ENCODE data around the gene SIRT6. TPM values are rescaled to one million over a fixed set of nuclear protein-coding genes. Genes with fewer than 3 reads are reported as not detected.

Gene SIRT6
- total RNA-seq, 1 experiment from 2014 or later, result 22.2 TPM

DNA sequence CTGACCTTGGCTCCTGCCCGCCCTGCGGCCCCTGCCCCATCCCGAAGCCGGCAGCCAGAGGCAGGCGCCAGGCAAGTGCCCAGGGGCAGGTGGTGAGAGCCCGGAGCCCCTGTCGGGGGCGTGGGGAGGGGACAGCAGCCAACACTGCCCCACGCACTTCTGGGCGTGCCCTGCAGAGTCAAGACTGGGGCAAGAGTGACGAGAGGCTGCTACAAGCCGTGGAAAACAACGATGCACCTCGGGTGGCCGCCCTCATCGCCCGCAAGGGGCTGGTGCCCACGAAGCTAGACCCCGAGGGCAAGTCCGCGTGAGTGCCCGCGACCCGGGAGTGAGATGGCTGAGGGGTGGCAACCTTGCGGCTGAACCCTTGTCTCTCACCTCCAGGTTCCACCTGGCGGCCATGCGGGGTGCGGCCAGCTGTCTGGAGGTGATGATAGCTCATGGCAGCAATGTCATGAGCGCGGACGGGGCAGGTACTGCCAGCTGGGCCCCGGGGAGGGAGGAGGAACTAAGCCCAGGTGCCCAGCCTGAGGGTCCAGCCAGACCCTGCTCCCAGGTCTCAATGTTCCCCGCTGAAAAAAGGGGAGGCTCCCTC is 17.4 kb upstream of the SIRT6 start:
- intact Hi-C loops (cut with micrococcal nuclease; ENCODE audit: unreplicated experiment), result loop anchor here (5.0 to 10.0 kb wide), 2 partner anchors 57 to 875 kb away; no protein-coding TSS in a partner anchor
- Histone ChIP-seq H3K4me2 (peak overlapping the region; percentile 40), H3K27me3 (ENCODE audit: insufficient read depth, low read depth) (no peaks in the 10 kb centered on the region), H3K79me2 (ENCODE audit: low read depth) (no peaks in the 10 kb centered on the region), H3F3A (ENCODE audit: insufficient read depth, low read depth) (no peaks in the 10 kb centered on the region), H2AFZ (no peak overlapping the region), H3K4me3 (no peak overlapping the region), H3K9me2 (ENCODE audit: insufficient read depth) (no peaks in the 10 kb centered on the region), H3K27ac (no peak overlapping the region), H4K20me1 (ENCODE audit: insufficient read depth) (no peaks in the 10 kb centered on the region), H3K36me3 (ENCODE audit: low read depth) (no peaks in the 10 kb centered on the region), H3K4me1 (replicated peaks; ENCODE audit: insufficient read depth) (no peaks in the 10 kb centered on the region), H3K9me3 (ENCODE audit: insufficient read depth, low read depth) (no peaks in the 10 kb centered on the region)
- ChIA-PET POLR2A (ENCODE audit: unreplicated experiment) (no interaction called here), CTCF (interaction anchor here (0.7 kb wide), 1 partner anchor 83 kb away, joined by 3 read pairs; no protein-coding TSS in a partner anchor)
- TF ChIP-seq, protein P1, sequence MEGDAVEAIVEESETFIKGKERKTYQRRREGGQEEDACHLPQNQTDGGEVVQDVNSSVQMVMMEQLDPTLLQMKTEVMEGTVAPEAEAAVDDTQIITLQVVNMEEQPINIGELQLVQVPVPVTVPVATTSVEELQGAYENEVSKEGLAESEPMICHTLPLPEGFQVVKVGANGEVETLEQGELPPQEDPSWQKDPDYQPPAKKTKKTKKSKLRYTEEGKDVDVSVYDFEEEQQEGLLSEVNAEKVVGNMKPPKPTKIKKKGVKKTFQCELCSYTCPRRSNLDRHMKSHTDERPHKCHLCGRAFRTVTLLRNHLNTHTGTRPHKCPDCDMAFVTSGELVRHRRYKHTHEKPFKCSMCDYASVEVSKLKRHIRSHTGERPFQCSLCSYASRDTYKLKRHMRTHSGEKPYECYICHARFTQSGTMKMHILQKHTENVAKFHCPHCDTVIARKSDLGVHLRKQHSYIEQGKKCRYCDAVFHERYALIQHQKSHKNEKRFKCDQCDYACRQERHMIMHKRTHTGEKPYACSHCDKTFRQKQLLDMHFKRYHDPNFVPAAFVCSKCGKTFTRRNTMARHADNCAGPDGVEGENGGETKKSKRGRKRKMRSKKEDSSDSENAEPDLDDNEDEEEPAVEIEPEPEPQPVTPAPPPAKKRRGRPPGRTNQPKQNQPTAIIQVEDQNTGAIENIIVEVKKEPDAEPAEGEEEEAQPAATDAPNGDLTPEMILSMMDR (conservative IDR thresholded peaks at IDR 0.05), result peak; percentile 57
- no peak for TF ChIP-seq EZH2 (IDR thresholded peaks at IDR 0.05; ENCODE audit: low read depth)
- BruUV-seq (replicated peaks), result no TSS peak
- DNase-seq, result no peak

DNA sequence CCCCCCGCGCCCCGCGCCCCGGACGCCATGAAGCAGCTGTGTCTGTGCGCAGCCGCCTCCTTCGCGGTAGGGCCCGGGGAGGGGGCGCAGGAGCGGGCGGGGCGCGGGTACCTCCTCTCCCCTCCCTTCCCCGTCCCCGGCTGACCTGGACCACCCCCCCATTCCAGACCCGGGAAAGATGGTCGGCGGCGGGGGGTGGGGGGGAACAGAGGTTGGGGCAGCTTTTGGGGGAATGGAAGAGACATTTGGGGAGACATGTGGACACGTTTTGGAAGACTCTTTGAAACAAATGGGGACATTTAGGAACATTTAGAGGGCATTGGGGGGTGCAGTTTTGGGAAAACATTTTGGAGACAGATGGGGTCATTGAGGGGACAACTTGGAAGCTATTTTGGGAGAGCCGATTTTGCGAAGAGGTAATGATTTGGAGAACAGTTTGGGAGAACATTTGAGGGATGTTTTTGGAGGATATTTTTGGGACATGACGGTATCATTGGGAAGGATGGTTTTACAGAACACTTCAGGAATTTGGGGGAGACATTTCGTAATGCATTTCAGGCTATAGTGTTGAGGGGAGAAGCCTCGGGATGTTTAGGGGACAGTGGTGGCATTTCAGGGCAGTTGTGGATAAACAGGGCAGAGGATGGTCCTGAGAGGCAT is 16.2 kb upstream of the SIRT6 start:
- no peak overlapping the region for H3K4me2 ChIP-seq
- no peaks in the 10 kb centered on the region for H3K9me3 ChIP-seq (ENCODE audit: insufficient read depth, low read depth)
- no peaks in the 10 kb centered on the region for H3K79me2 ChIP-seq (ENCODE audit: low read depth)
- BruUV-seq (replicated peaks), result no TSS peak
- H3K9me2 ChIP-seq (ENCODE audit: insufficient read depth), result no peaks in the 10 kb centered on the region
- H3K36me3 ChIP-seq (ENCODE audit: low read depth), result no peaks in the 10 kb centered on the region
- no peaks in the 10 kb centered on the region for H3K27me3 ChIP-seq (ENCODE audit: insufficient read depth, low read depth)
- CTCF ChIA-PET, result interaction anchor here (0.6 kb wide), 1 partner anchor 170 kb away, joined by 11 read pairs; no protein-coding TSS in a partner anchor
- no peak overlapping the region for H3K4me3 ChIP-seq
- TF ChIP-seq, protein P1 (conservative IDR thresholded peaks at IDR 0.05), result no peak
- no peak for TF ChIP-seq EZH2 (IDR thresholded peaks at IDR 0.05; ENCODE audit: low read depth)
- H3K4me1 ChIP-seq (replicated peaks; ENCODE audit: insufficient read depth), result no peaks in the 10 kb centered on the region
- H4K20me1 ChIP-seq (ENCODE audit: insufficient read depth), result no peaks in the 10 kb centered on the region
- POLR2A ChIA-PET (ENCODE audit: unreplicated experiment), result no interaction called here
- no peak overlapping the region for H2AFZ ChIP-seq
- H3F3A ChIP-seq (ENCODE audit: insufficient read depth, low read depth), result no peaks in the 10 kb centered on the region
- no peak overlapping the region for H3K27ac ChIP-seq
- no peak for DNase-seq
- intact Hi-C loops (cut with micrococcal nuclease; ENCODE audit: unreplicated experiment), result no loop called here

DNA sequence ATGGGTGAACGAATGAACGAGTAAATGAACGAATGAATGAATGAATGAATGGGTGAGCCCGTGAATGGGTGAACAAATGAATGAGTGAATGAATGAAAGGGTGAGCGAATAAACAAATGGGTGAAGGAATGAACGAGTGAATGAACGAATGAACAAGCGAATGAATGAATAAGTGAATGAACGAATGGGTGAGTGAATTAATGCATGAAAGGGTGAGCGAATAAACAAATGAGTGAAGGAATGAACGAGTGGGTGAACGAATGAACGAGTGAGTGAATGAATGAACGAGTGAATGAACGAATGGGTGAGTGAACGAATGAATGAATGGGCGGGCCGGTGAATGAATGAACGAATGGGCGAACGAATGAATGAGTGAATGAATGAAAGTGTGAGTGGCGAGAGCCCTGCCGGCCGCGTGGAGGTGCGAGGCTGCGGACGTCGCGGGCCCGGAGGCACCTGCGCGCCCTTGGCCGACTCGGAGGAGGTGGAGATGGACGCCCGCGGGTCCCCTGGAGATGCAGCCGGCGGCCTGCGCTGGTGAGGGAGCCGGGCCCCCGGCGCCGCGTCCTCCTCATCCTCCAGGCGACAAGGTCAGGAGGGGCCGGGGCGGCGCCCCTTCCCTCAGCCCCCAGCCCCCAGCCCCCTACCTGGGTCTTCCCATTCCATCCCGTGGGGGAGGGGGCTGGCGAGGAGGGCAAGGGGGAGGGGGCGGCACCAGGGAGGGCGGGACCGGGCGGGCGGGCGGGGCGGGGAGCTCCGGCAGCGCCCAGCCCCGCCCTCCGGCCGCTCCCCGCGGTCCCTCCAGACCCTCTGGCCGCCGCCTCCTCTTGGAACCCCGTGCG is 15.5 kb upstream of the SIRT6 start:
- TF ChIP-seq, protein P1 (conservative IDR thresholded peaks at IDR 0.05), result no peak
- no peak for DNase-seq
- H3K4me2 ChIP-seq, result no peak overlapping the region
- H3K4me1 ChIP-seq (replicated peaks; ENCODE audit: insufficient read depth), result no peaks in the 10 kb centered on the region
- no peaks in the 10 kb centered on the region for H3K27me3 ChIP-seq (ENCODE audit: insufficient read depth, low read depth)
- H3K9me2 ChIP-seq (ENCODE audit: insufficient read depth), result no peaks in the 10 kb centered on the region
- BruUV-seq (replicated peaks), result no TSS peak
- ChIA-PET CTCF (no interaction called here), POLR2A (ENCODE audit: unreplicated experiment) (no interaction called here)
- no peaks in the 10 kb centered on the region for H3F3A ChIP-seq (ENCODE audit: insufficient read depth, low read depth)
- no peak overlapping the region for H3K27ac ChIP-seq
- no peak overlapping the region for H3K4me3 ChIP-seq
- no peaks in the 10 kb centered on the region for H3K9me3 ChIP-seq (ENCODE audit: insufficient read depth, low read depth)
- H3K79me2 ChIP-seq (ENCODE audit: low read depth), result no peaks in the 10 kb centered on the region
- intact Hi-C loops (cut with micrococcal nuclease; ENCODE audit: unreplicated experiment), result no loop called here
- no peaks in the 10 kb centered on the region for H4K20me1 ChIP-seq (ENCODE audit: insufficient read depth)
- H2AFZ ChIP-seq, result no peak overlapping the region
- no peaks in the 10 kb centered on the region for H3K36me3 ChIP-seq (ENCODE audit: low read depth)

Data from PC-9 (cell line).